Measurements from ENCODE around the gene KBTBD4.
"Not testable (repeated sequence)": the region's sequence is repeated elsewhere in the genome, so short reads cannot be mapped to it uniquely, and the experiment has no call there.

Gene KBTBD4

DNA sequence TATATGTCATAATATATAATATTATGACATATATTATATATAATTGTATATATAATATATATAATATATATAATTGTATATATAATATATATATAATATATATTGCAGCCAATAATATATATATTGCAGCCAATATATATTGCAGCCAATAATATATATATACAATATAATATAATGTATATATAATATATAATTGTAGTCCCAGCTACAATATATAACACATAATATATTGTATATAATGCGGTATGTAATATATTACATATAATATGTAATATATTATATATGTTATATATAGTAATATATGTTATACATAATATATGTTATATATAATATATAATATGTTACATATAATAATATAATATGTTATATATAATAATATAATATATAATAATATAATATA, 20.1 kb downstream of the KBTBD4 start:
- FAIRE-seq = no peak

DNA sequence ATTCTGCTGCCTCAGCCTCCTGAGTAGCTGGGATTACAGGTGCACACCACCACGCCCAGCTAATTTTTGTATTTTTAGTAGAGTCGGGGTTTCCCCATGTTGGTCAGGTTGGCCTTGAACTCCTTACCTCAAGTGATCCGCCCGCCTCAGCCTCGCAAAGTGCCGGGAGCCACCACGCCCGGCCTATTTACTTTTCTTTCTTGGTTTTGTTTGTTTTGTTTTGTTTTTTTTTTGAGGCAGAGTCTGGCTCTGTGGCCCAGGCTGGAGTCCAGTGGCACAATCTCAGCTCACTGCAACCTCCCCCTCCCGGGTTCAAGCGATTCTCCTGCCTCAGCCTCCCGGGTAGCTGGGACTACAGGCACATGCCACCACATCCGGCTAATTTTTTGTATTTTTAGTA, 21.8 kb downstream of the KBTBD4 start:
- FAIRE-seq = not testable (repeated sequence)

DNA sequence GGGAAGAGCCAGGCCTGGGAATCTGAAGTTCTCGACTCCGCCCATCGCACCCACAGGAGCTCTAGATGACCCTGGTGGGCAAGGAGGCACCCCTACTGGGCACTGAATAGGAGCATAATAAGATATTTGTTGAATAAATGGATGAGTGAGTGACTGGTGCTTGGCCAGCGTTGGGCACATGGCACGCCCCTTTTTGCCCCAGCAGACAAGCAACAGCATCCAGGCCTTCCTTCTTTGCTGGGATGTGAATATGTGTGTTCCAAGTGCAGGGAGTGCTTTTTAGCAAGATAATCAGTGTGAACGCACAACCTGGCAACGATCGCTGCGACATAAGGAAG, 25.4 kb downstream of the KBTBD4 start:
- FAIRE-seq = no peak

DNA sequence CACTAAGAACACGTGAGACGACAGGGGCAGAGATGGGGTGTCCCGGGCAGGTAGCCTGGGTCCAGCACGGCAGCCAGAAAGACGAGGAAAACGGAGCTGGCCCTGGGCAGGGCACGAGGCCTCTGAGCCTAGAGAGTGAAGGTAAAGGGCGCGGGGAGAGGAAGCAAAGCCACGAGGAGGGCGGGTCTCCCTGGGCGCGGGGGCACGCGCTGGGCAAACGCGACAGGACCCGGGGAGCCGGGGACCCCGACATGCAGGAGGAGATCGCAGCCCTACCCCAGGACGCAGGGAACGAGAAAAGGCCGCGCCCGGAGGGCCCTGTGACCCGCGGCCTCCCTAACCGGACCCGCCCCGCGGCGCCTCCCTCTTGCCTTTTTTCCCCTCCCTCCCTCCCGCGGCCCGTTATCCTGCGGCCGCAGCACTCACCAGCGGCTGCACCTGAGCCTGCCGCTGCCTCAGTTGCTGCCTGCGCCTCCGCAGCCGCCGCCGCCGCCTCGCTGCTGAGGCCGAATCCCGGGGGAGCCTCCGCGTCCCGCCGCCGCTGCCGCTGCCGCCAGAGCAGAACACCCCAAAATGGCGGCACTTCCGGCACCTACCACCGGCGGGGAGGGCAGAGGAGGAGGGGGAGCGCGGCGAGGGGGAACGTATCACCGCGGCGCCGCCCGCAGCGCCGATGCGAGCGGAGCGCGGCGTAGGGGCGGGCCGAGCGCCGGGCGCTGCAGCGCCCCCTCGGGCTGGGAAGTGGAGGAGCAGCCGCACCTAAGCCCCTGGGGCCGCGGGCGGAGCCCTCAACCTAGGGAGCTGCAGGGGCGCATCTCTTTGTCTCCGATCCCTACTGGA, 26.0 kb downstream of the KBTBD4 start, which contains the start of gene CELF1:
TSS of gene CELF1 (minus strand) at position 567 of the 840 bp plus-strand sequence. CDS start 53,609 bp downstream, outside the sequence.
- FAIRE-seq = no peak

DNA sequence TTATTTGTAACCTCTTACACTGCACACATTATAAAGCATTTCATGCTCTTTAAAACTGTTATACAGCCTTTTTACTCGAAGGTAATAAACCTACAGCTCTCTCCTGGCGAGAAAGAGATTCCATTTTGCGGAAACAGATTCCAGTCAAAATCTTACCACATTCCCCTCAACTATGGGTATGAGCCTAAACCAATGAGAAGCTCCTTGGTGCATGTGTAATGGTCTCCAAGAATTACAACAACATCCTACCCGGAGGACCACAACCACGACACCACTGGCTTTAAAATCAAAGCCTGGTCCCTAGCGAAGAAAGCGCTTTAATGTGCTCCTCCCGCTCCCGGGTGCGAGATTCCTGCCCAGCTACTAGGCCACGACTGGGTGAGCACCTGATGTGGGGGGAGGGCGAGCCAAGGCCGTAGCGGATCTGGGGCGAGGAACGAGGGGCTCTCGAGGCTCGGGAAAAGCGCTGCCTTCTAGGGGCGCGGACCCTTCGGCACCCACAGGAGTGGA, 26.7 kb downstream of the KBTBD4 start:
- peak; percentile 60 for FAIRE-seq

DNA sequence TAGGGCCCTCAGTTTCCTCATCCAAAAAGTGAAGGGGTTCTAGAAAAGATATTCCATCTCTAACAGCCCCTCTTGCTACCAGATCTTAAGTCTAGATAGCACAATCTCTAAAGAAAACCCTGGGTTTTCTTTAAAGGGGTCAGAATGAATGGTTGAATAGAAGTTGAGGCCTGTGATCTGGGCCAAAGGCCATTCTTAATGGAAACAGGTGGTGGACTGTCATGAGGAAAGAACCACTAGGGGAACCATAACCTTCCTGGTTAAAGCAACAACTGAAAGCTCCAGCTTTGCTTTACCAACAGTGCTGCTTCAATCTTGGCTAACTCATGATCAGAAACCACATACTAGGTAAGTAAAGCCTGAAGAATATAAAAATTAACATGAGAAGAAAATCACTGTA, 27.7 kb downstream of the KBTBD4 start:
- peak; percentile 50 for FAIRE-seq

DNA sequence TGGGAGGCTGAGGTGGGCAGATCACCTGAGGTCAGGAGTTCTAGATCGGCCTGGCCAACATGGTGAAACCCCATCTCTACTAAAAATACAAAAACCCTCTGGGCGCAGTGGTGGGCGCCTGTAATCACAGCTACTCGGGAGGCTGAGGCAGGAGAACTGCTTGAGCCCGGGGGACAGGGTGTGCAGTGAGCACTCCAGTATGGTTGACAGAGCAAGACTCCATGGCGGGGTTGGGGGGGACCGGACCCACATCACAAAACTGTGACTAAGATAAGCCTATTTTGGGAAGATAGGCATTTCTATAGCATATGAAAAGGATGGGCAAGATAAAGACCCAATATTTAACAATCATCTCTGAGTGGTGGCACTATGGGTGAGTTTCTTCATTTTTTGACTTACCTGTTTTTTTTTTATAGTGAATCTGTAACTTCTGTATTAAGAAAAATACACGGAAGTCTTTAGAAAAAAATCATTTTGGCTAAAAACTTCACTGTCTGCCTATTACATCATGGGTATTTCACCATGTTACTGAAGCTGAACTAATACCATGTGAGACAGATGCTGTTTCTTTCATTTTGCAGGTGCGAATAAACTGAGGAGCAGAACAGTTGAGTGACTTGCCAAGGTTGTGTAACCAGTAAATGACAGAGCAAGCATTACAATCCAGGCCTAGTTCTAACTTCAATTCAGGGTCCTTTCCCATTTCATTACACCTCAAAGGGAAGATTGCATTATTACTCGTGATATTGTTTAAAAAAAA, 28.3 kb downstream of the KBTBD4 start:
- no peak for FAIRE-seq

DNA sequence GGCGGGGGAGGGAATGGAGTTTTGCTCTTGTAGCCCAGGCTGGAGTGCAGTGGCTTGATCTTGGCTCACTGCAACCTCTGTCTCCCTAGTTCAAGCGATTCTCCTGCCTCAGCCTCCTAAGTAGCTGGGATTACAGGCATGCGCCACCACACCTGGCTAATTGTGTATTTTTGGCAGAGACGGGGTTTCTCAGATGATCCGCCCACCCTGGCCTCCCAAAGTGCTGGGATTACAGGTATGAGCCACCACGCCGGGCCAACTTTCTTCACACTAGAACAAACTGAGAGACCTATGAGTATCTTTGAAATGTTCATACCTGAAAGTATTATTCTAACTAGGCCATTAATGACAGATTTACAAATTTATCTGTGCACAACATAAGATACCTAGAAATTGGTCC, 32.5 kb downstream of the KBTBD4 start:
- not testable (repeated sequence) for FAIRE-seq

DNA sequence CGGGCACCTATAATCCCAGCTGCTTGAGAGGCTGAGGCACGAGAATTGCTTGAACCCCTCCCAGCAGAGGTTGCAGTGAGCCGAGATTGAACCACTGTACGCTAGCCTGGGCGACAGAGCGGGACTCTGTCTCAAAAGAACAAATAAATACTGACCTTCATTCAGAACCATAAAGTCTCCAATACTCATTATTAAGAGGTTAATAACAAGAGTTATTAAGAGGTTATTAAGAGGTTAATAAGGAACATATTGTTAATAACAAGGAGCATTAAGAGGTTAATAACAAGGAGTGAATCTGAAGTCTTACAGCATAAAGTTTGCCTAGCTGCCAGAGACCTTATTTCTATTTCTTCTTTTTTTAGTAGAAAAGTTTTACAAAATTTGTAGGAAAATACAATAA, 33.5 kb downstream of the KBTBD4 start:
- no peak for FAIRE-seq

DNA sequence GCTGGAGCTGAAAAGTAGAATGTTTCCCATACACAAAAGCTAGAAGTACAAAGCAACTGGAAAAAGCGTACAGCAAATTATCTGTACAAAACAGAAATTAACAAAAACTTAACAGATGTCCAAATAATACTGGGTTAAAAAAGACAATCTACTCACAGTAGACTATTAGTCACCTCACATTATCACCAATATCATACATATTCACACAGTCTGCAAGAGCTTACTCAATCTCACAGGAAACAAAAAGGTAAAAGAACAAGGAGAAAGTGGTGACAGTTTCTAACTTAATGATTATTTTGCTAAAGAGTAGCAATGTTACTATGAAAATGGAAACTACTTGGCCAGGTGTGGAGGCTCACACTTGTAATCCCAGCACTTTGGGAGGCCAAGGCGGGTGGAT, 37.7 kb downstream of the KBTBD4 start:
- FAIRE-seq = no peak

DNA sequence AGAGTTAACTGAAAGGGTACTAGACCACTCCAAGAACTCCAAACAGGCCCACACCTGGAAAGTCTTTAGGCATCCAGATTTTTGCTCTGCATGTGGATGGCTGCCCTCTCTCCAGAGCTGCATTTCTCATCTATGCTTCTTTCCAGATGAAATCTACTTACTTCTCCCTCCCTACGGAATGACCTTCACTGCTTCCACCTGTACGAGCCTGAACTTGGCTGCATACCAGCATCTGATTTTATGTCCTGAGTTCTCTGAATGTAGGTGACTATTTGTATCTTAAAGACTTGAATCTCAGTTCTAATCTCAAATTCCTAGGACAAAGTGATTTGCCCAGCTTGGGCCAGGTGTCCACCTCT, 39.1 kb downstream of the KBTBD4 start:
- FAIRE-seq = no peak

DNA sequence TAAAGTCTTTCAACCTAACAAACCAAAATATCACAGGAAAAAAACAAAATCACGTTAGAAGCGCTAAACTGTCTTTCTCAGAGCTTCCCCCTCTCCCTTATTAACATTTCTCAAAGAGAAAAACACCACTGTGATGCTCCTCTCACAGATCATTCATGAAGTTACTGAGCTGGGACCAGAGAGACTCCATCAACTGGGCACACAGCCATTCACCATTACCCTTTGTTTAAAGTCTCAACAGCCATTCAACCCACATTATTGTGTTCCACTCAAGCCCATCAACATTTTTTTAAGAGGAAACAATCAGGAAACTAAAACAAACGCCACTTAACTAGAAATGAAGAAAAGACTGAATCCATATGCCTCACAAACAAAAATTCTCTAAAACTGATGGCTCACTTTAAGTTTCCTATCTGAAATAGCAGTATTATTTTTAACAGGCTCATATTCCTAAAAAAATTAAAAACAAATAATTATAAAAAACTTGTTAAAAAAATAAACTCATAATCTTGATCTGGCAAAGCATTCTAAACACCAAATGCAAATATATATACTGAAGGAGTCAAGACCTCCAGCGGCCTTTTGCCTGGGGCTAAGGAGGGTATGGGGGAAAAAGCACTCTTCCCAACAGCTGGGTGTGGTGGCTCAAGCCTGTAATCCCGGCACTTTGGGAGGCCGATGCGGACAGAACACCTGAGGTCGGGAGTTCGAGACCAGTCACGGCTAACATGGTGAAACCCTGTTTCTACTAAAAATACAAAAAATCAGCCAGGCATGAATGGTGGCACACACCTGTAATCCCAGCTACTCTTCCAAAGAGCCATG, 39.8 kb downstream of the KBTBD4 start:
- FAIRE-seq = no peak

DNA sequence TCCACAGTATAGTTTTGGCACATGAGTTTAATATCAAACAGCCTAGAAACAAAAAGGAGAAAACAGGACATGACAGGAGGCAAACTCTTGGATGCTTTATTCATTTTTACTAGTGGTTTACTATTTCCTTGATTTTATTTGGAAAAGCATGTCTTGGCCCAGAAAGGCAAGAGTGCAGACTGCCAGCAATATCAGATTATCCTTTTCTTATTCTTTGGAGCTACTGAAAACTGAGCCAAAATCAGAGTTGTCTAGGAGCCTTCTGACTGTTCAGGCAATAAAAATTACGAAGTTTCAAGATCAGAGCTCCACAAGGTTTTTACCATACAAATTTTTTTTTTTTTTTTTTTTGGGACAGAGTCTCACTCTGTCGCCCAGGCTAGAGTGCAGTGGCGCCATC, 41.9 kb downstream of the KBTBD4 start:
- no peak for FAIRE-seq

DNA sequence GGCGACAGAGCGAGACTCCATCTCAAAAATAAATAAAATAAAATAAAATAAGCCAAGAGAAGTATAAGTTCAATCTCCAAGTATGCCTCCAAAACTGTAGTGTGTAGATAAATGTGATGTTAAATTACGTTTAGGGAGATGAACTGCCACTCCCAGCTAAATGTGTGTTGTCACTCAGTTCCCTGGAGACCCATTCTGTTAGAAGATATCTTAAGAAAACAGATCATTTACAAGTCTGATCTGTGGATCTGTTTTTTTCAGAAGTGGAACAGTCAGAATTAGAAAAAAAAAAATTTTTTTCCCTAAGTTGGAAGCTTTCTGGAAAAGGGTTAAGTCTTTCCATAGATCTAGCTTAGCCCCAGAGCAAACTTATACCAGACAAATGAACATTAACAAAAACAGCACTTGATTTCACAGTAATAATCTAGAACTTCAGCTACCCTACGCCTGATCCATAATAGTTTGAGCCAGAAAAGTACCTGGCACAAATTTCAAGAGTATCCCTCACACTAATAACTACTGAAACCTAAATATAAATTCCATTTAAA, 44.0 kb downstream of the KBTBD4 start:
- no peak for FAIRE-seq

DNA sequence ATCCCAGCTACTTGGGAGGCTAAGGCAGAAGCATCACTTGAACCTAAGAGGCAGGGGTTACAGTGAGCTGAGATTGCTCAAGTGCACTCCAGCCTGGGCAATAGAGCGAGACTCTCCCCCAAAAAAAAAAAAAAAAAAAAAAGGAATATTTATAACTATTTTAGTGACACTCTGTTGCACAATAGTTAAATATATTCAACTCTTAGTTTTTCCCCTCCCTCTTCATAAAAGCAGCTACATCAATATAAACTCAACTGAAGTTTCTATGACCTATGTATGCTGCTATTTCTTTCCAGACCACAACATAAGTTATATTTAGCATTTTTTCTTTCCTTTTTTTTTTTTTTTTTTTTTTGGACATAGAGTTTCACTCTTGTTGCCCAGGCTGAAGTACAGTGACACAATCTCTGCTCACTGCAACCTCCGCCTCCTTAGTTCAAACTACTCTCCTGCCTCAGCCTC, 45.0 kb downstream of the KBTBD4 start:
- no peak for FAIRE-seq

DNA sequence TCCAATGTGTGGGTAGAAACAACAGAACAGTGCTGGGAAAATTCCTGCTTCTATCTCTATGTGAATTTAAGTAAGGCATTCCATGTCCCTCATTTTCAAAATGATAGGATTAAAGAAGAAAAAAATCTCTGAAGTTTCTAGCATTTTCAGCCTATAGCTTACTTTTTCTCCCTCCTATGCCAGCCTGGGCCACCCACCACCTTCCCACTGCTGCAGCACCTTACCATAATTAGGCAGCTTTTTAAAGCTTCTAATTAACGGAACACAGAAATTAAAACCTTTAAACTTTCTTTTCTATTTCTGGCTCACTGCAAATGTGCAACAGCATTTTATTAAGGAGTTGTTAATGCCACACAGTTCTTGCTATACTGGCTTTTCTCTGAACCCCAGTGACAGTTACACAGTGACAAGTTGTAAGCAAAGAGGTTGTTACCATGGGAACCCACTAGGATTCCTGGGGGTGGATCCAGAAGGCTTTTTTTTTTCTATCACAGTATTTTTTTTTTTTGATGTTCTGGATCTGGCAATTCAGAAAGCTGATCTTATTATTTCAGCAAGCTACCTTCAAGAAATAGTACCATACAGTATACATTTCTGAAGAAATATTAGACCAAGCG, 46.1 kb downstream of the KBTBD4 start:
- no peak for FAIRE-seq

DNA sequence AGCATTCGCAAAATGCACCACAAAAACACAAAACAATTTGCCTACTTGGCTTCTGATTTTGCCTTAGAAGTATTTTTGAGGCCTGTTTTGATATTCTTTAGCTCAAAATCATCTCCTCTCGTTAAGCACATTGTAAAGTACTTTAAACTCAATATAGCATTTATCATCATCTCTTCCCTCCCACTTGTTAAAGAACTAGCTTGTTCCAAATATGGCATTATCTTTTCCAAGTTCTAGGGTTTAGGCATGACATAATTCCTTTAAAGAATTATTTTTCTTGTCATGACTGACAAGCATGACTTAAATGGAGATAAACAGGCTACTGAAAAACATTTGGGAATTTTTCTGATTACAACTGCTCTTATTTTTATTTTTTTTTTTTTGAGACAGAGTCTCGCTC, 47.1 kb downstream of the KBTBD4 start:
- no peak for FAIRE-seq

DNA sequence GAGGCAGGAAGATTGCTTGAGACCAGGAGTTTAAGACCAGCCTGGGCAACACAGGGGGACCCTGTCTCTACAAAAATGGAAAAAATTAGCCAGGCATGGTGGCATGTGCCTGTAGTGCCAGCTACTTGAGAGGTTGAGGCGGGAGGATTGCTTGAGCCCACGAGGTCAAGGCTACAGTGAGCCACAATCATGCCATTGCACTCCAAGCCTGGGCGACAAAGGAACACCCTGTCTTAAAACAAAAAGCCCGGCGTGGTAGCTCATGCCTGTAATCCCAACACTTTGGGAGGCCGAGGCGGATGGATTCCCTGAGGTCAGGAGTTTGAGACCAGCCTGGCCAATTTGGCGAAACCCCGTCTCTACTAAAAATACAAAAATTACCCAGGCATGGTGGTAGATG, 48.0 kb downstream of the KBTBD4 start:
- not testable (repeated sequence) for FAIRE-seq

DNA sequence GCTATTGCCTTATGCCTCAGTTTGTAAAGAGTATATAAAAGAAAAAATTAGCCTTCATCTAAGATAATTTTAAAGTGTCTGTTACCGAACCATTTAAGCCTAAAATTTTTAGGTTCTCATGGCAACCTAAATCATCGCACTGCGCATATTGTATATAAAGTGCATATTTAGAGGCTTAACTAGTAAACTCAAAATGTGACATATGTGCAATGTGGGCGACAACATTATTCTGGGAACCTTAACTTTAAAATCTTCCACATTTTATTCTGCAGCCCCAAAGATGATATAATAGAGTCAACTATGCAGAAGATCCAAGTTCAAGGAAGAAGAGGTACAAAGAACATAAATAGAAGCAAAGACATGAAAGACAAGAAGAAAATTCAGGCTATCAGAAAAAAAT, 48.8 kb downstream of the KBTBD4 start:
- no peak for FAIRE-seq

DNA sequence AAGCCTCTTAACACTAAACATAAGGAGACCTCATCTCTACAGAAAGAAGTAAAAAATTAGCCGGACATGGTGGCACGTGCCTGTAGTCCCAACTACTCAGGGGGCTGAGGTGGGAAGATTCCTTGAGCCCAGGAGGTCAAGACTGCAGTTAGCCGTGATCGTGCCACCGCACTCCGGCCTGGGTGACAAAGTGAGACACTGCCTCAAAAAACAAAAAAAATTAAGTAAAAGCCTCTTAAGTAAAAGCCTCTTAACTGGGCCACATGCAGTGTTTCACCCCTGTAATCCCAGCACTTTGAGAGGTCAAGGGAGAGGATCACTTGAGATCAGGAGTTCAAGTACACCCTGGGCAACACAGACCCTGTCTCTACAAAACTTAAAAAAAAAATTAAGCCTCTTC, 51.6 kb downstream of the KBTBD4 start:
- no peak for FAIRE-seq

DNA sequence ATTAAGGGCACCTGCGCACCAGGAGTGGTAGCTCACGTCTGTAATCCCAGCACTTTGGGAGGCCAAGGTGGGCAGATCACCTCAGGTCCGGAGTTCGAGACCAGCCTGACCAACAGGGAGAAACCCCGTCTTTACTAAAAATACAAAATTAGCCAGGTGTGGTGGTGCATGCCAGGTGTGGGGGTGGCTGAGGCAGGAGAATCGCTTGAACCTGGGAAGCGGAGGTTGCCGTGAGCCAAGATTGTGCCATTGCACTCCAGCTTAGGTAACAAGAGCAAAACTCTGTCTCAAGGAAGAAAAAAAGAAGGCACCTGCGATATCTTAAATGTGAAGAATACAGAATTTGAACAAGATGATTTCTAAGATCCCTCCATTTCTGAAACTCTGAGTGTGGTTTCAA, 52.7 kb downstream of the KBTBD4 start:
- not testable (repeated sequence) for FAIRE-seq

DNA sequence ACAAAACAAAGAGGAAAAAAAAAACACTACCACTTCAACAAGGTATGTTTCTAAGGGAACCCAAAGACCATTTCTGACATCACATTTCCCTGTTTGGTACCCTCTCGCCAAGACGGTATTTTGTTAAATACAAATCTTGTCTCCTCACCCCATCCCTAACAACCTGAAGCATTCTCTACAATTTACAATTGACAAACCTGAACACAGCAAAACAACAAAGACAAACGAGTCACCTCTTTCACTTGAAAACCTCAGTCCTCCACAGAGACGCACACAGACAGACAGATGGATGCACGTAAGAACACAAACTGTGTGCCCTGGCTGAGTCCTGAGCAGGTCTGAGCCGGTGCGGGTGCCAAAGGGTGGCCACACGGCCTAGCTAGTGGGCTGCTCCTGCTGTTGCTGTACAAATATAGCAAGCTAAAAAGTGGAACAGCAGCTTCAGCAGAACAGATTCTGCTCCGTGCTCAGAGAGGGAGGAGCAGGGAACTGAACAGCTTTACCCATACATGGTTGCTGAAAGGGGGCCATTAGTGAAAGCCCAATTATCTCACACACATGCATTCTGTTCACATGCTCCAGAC, 54.4 kb downstream of the KBTBD4 start:
- FAIRE-seq = no peak
